ENCODE results near the gene HS2ST1.
A peak's percentile ranks its signal among the peaks of the same experiment; 100 is the strongest.
"Not testable (repeated sequence)": the region's sequence is repeated elsewhere in the genome, so short reads cannot be mapped to it uniquely, and the experiment has no call there.

Gene HS2ST1

GRCh38 chr1:86914601-86914997 lies at the start of gene HS2ST1:
TSS of gene HS2ST1 (plus strand) at chr1:86914635.
- peak within 1 kb of the TSS; percentile 66 to 98 (median 94) for H3K4me3 ChIP-seq
- peak within 1 kb of the TSS; percentile 79 to 97 (median 93) for H3K27ac ChIP-seq

DNA sequence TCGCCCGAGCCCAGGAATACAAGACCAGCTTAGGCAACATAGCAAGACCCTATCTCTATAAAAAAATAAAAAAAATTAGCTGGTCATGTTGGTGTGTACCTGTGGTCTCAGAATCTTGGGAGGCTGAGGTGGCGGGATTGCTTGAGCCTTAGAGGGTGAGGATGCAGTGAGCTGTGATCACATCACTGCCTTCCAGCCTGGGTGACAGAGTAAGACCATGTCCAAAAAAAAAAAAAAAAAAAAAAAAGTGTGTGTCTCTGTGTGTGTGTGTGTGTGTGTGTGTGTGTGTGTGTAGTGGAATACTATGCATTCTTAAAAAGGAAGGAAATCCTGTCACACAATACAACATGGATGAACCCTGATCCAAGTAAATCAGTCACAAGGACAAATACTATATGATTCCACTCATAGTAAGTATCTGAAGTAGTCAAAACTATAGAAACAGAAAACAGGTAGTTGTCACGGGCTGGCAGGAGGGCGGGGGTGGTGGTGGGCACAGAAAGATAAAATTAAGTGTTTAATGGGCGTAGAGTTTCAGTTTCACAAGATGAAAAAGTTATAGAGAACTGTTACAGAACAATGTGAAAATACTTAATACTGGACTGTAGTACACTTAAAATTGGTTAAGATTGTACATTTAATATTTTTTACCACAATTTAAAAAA lies 48.3 kb upstream of the HS2ST1 start:
- Histone ChIP-seq H3K4me3 (no peak overlapping the region), H3K27ac (no peak overlapping the region)

- no peak overlapping the region for H3K27ac ChIP-seq
Measured at GRCh38 chr1:86866665-86867064, 47.8 kb upstream of the HS2ST1 start.

GRCh38 chr1:86867278-86867677 lies 47.2 kb upstream of the HS2ST1 start:
- not testable (repeated sequence) for H3K4me3 ChIP-seq, H3K27ac ChIP-seq

More at GRCh38 chr1:86866665-86867064, 47.8 kb upstream of the HS2ST1 start:
- no peak overlapping the region for H3K4me3 ChIP-seq

- H3K27ac ChIP-seq: no peak overlapping the region
- H3K4me3 ChIP-seq: no peak overlapping the region
Measured at GRCh38 chr1:86868477-86868876, 46.0 kb upstream of the HS2ST1 start.

GRCh38 chr1:86871001-86871400 lies 43.4 kb upstream of the HS2ST1 start:
- H3K27ac ChIP-seq: no peak overlapping the region
- H3K4me3 ChIP-seq: no peak overlapping the region

DNA sequence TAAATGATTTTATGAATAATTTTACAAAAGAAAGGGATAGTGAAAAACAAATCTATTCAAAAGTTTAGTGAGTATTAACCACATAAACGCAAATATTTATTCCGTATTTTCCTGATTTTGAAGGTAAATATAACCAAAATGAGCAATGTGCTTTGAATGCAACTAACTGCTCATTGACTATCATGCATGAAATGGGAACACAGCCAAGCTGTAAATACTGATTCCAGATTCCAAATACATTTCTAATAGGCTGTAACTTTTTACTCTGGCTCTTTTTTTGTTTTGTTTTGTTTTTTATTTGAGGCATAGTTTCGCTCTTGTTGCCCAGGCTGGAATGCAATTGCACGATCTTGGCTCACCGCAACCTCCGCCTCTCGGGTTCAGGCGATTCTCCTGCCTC lies 42.3 kb upstream of the HS2ST1 start:
- no peak overlapping the region for H3K27ac ChIP-seq

GRCh38 chr1:86875722-86876121 lies 38.7 kb upstream of the HS2ST1 start:
- no peak overlapping the region for H3K4me3 ChIP-seq
- no peak overlapping the region for H3K27ac ChIP-seq

More for the DNA sequence above, 42.3 kb upstream of the HS2ST1 start:
- no peak overlapping the region for H3K4me3 ChIP-seq

DNA sequence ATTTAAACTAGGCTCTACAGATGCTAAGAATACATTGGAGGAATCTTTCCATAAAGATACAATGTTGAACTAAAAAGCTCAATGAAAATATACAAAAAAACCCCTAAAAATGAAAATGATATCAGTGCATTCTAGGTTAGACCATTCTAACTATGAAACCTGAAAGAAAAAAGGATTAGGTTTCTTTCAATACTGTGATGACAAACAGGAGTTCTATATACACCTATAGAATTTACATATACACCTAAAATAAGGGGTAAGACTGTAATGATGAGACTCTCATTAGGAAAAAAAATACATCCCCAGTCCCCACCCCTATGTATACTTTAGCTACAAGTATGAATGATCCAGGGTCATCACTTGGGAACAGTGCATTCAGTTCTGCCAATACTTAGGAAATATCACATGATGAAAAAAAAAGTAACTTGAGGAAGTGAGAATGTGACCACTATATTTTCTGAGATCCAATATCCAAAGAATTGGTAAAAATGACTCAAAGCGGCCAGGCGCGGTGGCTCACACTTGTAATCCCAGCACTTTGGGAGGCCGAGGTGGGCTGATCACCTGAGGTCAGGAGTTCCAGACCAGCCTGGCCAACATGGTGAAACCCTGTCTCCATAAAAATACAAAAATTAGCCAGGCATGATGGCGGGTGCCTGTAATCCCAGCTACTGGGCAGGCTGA lies 26.8 kb upstream of the HS2ST1 start:
- H3K4me3 ChIP-seq: no peak overlapping the region
- no peak overlapping the region for H3K27ac ChIP-seq

GRCh38 chr1:86888327-86888726 lies 26.1 kb upstream of the HS2ST1 start:
- H3K27ac ChIP-seq: no peak overlapping the region
- no peak overlapping the region for H3K4me3 ChIP-seq

DNA sequence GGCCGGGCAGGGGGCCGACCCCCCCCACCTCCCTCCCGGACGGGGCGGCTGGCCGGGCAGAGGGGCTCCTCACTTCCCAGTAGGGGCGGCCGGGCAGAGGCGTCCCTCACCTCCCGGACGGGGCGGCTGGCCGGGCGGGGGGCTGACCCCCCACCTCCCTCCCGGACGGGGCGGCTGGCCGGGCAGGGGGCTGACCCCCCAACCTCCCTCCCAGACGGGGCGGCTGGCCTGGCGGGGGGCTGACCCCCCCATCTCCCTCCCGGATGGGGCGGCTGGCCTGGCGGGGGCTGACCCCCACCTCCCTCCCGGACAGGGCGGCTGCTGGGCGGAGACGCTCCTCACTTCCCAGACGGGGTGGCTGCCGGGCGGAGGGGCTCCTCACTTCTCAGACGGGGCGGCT lies 15.0 kb upstream of the HS2ST1 start:
- H3K27ac ChIP-seq, H3K4me3 ChIP-seq: not testable (repeated sequence)

DNA sequence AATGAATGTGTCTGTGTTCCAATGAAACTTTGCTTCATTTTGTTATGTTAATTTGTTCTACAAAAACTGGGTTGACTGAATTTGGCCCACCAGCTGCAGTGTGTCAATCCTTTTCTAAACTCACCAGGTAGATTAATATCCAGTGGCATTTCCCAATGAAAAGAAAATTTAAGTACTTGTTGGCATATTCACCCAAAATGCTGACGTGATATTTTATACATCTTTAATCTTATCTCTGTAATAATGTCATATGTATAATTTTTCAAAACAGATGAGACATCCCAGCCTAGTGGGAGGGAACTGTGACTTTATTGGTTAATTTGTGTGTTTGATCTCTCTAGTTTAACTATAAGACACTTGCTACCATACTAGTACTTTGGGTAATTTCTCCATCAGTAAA lies 8.6 kb upstream of the HS2ST1 start:
- Histone ChIP-seq H3K4me3 (no peak overlapping the region), H3K27ac (no peak overlapping the region)

DNA sequence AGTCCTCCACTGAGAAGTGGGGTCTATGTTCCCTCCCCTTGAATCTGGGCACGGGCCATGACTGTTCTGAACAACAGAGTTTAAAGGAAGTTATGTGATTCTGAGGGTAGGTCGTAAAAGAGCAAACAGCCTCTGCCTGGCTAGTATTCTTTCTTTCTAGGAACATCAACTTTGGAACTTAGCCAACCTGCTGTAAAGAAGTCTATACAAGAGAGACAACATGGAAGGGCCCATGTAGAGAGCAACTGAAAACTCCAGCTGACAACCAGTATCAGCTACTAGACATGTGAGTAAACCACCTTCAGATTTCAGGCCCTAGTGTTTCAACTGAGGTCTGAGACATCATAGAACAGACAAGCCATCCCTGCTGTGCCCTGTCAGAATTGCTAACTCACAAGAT lies 8.0 kb upstream of the HS2ST1 start:
- Histone ChIP-seq H3K4me3 (no peak overlapping the region), H3K27ac (no peak overlapping the region)

GRCh38 chr1:86912281-86912900 lies 2.0 kb upstream of the HS2ST1 start:
- Histone ChIP-seq H3K27ac (peak overlapping the region in 2 of 21 experiments; percentile 94 to 97), H3K4me3 (peak overlapping the region in 3 of 7 experiments; percentile 66 to 97 (median 94))

- peak overlapping the region; percentile 79 to 97 (median 93) for H3K27ac ChIP-seq
- peak overlapping the region; percentile 66 to 97 (median 81) for H3K4me3 ChIP-seq
Measured at GRCh38 chr1:86913399-86913895, 988 bp upstream of the HS2ST1 start.

GRCh38 chr1:86913896-86914600 lies 387 bp upstream of the HS2ST1 start, which contains the start of gene SELENOF:
TSS of gene SELENOF (minus strand) at chr1:86914126. CDS start at chr1:86914111, 15 bp downstream.
- peak within 1 kb of the TSS; percentile 66 to 98 (median 94) for H3K4me3 ChIP-seq

DNA sequence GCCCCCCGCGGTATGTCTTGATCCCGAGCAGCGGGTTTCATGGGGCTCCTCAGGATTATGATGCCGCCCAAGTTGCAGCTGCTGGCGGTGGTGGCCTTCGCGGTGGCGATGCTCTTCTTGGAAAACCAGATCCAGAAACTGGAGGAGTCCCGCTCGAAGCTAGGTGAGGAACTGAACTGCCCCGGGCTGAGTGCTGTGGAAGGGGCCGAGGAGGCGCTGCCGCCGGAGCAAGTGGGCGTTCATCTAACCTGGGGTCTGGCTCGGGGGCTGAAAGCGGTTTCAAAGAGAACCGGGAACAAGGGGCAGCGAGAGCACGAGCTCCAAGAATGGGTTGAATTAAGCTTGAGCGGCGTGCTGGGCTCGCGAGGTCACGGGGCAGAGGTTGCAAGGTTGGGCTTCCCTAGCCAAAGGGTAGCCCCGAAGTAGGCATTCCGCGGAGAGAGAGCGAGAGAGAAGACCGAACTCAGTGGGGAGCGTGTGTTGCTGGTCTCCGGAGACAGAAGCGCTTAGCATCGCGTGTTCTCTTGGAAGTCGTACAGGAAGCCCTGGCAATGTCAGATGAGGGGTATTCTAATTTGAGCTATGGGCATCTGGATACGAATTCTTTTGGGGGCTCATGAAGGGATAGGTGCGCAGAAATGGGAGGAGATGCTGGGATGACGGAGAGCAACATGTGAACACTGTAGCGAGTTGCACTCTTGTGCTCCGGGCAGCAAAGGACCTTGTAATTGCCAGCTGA lies 732 bp downstream of the HS2ST1 start:
- H3K27ac ChIP-seq: peak overlapping the region; percentile 30 to 97 (median 90)
- H3K4me3 ChIP-seq: peak overlapping the region; percentile 66 to 98 (median 88)

More at GRCh38 chr1:86913896-86914600, 387 bp upstream of the HS2ST1 start, which contains the start of gene SELENOF:
- H3K27ac ChIP-seq: peak within 1 kb of the TSS; percentile 79 to 97 (median 93)

GRCh38 chr1:86915737-86916235 lies 1.4 kb downstream of the HS2ST1 start:
- Histone ChIP-seq H3K27ac (peak overlapping the region in 18 of 21 experiments; percentile 30 to 97 (median 90)), H3K4me3 (peak overlapping the region; percentile 66 to 98 (median 88))

DNA sequence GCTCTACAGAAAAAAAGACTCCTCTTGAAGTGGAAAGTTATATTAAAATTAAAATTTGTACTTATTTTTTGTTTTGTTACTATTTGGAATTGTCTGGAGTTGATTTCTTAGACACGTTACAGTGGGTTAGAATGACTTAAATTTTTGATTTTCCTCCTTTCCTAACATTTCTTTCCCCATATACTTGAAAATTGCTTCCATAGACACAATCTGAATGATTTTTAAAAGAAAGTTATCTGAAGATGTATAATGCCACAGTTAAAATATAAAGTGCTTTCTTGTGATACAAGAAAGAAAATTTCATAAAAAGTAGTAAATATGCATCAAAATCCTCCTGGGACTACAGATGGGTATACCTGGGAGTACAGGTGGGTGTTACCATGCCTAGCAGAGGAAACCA lies 2.3 kb downstream of the HS2ST1 start:
- H3K4me3 ChIP-seq: no peak overlapping the region
- no peak overlapping the region for H3K27ac ChIP-seq

All from skin epidermis (tissue), 12 donors.